Sciatic nerve (tissue), 2 donors: ENCODE data around the gene SCT. TPM values are rescaled to one million over a fixed set of nuclear protein-coding genes. Genes with fewer than 3 reads are reported as not detected.
A peak's percentile ranks its signal among the peaks of the same experiment; 100 is the strongest.

Source experiments
- ATAC-seq: fragments of 200-7000 bp; cut with Tn5 transposase; one replicate; pipeline ENCODE4 v1.9.1; 2020; ENCODE audit warnings: mild to moderate bottlenecking, moderate library complexity
- DNase-seq: peaks from one replicate; pipeline ENCODE4 v3.0.0-alpha.2; 2020; ENCODE audit warnings: low spot score
- intact Hi-C: fragments of 100-400 bp; cut with DNase I; formaldehyde crosslinking; loops from one replicate; pipeline ENCODE4 v1.14.2; 2022
- total RNA-seq: library from RNA; stranded (reverse); fragmentation: NEBNext Ultra II Directional; extraction: Animal tissue kit (Norgen Biotek cat#: 25700); gene quantifications from one replicate; pipeline ENCODE4 v1.2.1, GENCODE V29; 2021
- donor health status: DM: no; HTN: no; CAD: no.
- donor health status: DM: no; HTN: no; CAD: no.

Gene SCT
- total RNA-seq, 1 donor from 2014 or later = not detected

- no peak for DNase-seq
- peak; percentile 19 for ATAC-seq
- intact Hi-C loops = no loop called here
These were observed 29.7 kb downstream of the SCT start for GRCh38 chr11:597166-597725.

GRCh38 chr11:596374-596773 is 30.6 kb downstream of the SCT start:
- intact Hi-C loops = no loop called here
- no peak for DNase-seq
- no peak for ATAC-seq

DNA sequence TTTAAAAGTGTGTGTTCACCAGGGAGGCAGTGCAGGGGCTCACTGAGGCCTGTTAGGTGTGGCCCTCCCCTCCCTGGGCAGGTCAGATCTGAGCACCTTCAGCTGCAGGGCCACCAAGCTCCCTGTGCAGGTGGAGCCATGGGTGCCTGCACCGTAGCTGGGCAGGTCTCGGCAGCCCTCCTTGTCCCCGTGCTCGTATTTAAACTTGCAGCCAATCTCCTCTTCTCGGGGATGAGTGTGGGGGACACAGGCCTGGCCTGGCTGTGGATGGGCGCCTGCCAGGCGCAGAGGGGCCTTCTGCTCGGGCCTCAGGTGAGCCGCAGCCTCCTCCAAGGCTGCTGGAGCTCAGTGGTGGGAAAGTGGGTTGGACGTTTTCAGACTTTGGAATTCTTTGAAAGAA is 31.6 kb downstream of the SCT start:
- no peak for DNase-seq
- no peak for ATAC-seq
- intact Hi-C loops = no loop called here

GRCh38 chr11:593347-593746 is 33.6 kb downstream of the SCT start:
- intact Hi-C loops = no loop called here
- ATAC-seq = no peak
- DNase-seq = no peak

DNA sequence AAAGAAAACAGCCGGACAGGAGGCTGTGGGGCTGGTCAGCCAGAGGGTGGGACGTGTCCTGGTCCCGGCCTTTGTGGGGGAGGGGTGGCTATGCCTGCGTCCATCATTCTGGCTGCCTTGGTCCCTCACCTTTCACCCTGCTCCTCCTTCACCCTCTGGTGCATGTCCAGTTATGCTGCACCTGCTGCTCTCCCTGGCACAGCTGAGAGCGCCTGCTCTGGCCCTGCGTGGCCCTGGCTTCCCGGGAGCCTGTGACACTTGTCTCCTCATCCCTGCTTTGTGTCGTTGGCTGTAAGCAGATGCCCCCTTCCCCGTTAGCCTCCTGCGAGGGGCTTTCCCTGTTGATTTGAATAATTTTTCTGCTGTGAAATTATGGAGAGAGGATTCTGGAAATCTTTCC is 34.1 kb downstream of the SCT start:
- DNase-seq (no peak), ATAC-seq (no peak)
- intact Hi-C loops = no loop called here

GRCh38 chr11:592501-592900 is 34.5 kb downstream of the SCT start:
- intact Hi-C loops = no loop called here
- no peak for DNase-seq
- no peak for ATAC-seq

DNA sequence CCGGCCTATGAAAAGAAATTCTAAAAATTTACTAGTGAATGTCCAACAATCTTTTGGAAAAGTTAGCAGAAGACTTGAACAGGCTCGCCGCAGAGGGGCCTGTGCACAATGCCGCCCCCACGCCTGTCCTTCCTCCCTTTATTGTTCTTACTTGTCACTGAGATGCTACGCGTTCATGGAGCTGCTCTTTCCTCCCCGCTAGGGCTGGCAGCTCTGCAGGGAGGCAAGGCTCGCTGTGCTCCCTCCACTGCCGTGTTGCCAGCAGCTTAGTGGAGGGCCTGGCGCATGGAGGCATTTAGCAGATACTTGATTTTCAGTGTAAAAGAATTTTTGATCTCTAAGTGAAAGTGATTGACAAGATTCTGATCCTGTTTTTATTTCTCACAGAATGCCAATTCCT is 36.0 kb downstream of the SCT start:
- DNase-seq (no peak), ATAC-seq (no peak)
- intact Hi-C loops = no loop called here

- no peak for ATAC-seq
These were observed 37.2 kb downstream of the SCT start for GRCh38 chr11:589798-590197.

GRCh38 chr11:587978-588380 is 39.0 kb downstream of the SCT start:
- ATAC-seq = no peak
- DNase-seq = no peak
- intact Hi-C loops = no loop called here

More at GRCh38 chr11:589798-590197, 37.2 kb downstream of the SCT start:
- intact Hi-C loops = no loop called here
- no peak for DNase-seq

GRCh38 chr11:587546-587945 is 39.4 kb downstream of the SCT start:
- ATAC-seq (no peak), DNase-seq (no peak)
- intact Hi-C loops = no loop called here

DNA sequence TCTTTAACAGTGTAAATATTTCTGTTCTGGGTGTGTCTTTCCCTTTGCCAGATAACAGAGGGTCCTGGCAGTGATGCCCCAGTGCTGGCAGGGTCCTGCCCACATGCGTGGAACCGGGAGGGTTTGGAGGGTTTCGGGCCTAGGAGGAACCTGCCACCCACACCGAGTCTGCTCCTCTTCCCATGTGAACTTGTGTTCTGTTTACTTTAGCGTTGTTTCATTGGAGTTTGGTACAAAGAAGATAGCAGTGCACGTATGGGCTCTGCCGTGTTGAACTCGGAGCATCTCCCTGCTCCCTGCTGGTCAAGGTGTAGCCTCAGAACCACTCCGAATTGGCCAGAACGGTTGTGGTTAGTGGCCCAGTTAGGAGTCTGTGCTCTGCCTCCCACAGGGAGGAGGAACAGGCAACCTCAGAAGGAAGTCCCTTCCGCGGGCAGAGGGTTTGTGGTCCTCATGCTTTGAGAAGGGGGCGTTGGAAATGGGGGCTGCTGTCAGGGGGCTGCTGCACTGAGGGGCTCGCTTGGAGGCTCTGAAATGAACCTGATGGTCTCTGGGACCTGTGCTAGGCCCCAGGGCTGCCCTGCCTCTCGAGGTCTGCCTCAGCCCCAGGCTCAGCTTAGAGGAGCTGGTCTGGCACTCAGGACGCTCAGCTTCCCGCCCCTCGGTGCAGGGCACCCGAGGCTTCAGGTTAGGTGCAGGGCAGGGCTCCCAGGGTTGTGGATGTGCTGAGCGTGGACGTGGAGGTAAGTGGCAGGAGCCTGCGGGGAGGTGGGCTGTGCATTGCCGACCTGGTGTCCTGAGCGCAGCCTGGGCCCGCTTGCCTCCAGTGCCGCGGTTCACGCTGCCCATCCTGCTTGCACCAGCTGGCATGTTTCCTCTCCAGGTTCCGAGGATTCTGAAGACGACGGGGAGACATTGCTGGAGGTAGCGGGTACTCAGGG is 40.3 kb downstream of the SCT start:
- intact Hi-C loops = no loop called here
- peak; percentile 33 for ATAC-seq
- no peak for DNase-seq

DNA sequence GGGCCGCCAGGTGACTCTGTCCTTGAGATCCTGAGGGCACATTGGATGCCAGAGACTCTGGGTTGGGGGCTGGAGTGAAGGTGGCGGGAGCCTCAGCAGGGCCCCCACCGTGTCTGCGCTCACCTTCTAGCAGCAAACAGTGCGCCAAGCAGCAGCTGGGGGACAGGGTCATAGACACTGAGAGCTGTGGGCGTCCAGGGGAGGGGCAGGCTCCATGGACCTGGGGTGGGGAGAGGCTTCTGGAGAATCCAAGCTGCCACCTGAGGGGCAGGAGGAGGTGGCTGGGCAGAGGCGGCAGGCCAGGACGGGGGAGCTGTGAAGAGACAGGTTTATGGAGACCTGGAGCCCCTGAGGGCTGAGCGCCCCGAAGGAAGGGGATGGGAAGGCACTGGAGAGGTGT is 42.7 kb downstream of the SCT start:
- ATAC-seq = no peak
- no peak for DNase-seq
- intact Hi-C loops = no loop called here

DNA sequence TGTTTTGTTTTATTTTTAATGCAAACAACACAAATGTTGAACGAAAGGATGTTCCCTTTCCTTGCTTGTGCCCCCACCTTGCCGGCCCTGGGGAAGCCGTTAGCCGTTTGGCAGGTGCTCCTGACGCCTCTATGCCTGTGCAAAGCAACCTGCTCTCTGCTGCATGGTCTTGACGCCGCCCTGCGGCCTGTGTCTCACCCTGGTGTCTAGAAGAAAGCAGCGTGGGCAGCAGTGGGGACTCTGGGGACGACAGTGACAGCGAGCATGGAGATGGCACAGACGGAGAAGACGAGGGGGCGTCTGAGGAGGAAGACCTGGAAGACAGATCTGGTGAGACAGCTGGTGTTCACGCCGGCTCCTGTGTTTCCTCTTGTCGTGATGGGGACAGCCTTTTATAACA is 45.2 kb downstream of the SCT start:
- intact Hi-C loops = no loop called here
- no peak for DNase-seq
- ATAC-seq = no peak

DNA sequence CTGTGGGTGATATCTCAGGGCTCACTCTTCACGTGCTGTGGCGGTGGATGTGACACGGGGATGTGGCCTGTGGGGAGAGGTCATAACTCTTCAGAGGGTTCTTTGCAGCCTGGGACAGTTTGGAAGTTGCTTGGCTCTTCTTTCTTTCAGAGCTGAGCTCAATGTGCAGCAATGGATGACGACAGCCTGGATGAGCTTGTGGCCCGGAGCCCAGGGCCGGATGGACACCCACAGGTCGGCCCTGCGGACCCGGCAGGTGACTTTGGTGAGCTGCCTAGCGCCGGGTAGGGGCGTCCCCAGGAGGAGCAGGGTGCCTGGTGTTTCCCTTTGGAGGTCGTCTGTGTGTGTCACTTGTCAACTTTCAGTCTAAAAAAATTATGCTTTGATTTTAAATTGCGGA is 45.6 kb downstream of the SCT start:
- intact Hi-C loops = no loop called here
- no peak for DNase-seq
- no peak for ATAC-seq

- intact Hi-C loops = no loop called here
These were observed 47.0 kb downstream of the SCT start for GRCh38 chr11:579830-580601.

DNA sequence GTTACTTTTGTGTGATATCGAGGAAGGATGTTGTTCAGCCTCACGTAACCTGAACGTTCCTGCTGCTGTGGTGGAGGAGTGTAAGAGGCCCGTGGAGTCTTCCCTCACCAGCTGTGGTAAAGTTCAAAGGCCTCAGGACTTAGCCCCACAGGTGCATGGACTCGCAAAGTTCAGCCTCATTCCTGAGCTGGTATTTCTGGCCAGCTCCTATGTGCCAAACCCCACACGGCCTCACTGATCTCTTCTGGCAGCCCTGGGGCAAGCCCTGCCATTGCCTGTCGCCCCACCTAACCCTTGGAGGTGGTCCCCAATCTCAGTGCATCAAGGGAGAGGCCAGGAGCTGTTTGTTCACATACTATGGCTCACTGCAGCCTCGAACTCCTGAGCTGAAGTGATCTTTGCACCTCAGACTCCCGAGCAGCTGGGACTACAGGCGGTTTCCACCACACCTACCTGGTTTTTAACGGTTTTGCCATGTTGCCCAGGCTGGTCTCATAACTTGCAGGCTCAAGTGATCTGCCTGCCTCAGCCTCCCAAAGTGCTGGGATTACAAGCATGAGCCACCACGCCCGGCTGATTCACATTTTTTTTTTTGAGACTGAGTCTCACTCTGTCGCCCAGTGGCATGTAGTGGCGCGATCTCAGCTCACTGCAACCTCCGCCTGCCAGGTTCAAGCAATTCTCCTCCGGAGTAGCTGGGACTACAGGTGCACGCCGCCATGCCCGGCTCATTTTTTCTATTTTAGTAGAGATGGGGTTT is 48.5 kb downstream of the SCT start:
- ATAC-seq (no peak), DNase-seq (no peak)
- intact Hi-C loops = no loop called here

More at GRCh38 chr11:579830-580601, 47.0 kb downstream of the SCT start:
- DNase-seq (no peak), ATAC-seq (no peak)

DNA sequence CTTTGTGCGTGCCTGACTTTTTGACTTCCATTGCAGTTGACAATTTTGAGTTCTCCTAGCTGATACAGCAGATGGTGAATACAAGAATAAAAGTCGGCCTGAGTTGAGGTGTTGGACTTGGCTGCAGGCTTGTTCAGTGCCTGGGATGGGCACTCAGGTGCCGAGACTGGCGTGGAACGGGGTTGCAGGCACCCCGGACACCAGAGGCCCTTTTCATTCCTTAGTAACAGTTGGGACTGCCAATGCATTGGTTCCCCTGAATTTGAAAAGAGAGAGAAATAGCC is 49.4 kb downstream of the SCT start:
- intact Hi-C loops = no loop called here
- no peak for ATAC-seq
- DNase-seq = no peak

- intact Hi-C loops = no loop called here
- no peak for ATAC-seq
- DNase-seq = no peak
These were observed 50.0 kb downstream of the SCT start for GRCh38 chr11:576811-577610.
